GM06990 (cell line): Measurements from ENCODE around the gene TMEM97.
"Not testable (repeated sequence)": the region's sequence is repeated elsewhere in the genome, so short reads cannot be mapped to it uniquely, and the experiment has no call there.

Experiments used
- DNase-seq: peaks from one replicate; pipeline ENCODE4 v3.0.0-alpha.2; 2011; ENCODE audit not compliant: insufficient read length; ENCODE audit errors: extremely low read depth
- H3K27me3 ChIP-seq: replicated peaks from 2 replicates; pipeline ENCODE4 v1.6.0; 2011; ENCODE audit warnings: low read length; ENCODE audit not compliant: control insufficient read depth, insufficient read depth
- H3K36me3 ChIP-seq: 2 replicates; pipeline ENCODE4 v1.5.1; 2011; ENCODE audit warnings: low read length; ENCODE audit not compliant: control insufficient read depth, insufficient read depth
- H3K4me3 ChIP-seq: replicated peaks from 2 replicates; pipeline ENCODE4 v1.5.1; 2011; ENCODE audit warnings: low read depth, mild to moderate bottlenecking, control low read depth, low read length
- TF ChIP-seq, protein P1 (sequence below): IDR thresholded peaks from 2 replicates; pipeline ENCODE4 v1.5.1; 2011; ENCODE audit warnings: low read length, control low read depth, mild to moderate bottlenecking, inconsistent platforms; ENCODE audit not compliant: insufficient read depth, poor library complexity, severe bottlenecking

Gene TMEM97

DNA sequence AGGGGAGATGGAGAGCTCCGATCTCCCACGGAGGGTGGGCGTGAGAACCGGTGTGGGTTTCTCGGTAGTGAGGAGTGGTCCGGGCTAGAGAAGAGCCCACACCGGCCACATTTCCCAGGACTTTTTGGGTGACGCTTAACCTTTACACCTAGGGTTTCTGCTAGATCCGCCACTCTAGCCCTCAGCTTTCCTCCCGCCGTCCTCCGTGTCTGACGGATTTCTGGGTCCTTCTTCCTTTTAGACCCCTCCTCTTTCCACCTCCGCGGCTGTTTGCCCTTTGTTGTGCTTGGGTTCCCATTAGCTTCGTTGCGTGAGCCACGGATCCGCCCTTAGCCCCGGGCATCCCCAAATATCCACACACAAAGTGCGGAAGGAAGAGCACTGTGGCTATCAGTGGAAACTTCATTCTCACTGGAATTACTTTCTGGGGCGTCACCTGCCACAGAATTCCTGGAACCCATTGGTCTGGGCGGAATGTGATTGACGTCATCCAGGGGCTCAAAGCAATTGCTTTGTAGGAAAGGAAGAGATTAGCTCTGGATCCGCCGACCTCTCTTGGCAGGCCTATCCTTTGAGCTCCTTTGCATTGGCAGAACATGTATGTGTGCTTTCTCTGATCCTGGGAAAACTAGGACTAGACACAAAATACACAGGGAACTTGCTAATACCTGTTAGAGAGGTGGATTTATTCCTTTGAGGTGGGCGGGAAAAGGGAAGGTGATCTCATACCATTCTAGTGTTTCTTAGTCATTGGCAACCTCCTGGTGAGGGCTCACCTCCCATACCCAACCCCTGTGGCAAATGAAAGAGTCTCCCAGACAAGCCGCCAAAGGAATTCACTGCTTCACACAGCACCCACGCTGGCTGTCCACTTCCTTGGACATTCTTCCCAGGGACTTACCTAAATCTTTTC is 17.2 kb downstream of the TMEM97 start:
- Histone ChIP-seq H3K36me3 (peaks cover 11% of the 10 kb centered on the region), H3K4me3 (peak overlapping the region; percentile 92), H3K27me3 (no peaks in the 10 kb centered on the region)
- no peak for DNase-seq
- TF ChIP-seq, protein P1, sequence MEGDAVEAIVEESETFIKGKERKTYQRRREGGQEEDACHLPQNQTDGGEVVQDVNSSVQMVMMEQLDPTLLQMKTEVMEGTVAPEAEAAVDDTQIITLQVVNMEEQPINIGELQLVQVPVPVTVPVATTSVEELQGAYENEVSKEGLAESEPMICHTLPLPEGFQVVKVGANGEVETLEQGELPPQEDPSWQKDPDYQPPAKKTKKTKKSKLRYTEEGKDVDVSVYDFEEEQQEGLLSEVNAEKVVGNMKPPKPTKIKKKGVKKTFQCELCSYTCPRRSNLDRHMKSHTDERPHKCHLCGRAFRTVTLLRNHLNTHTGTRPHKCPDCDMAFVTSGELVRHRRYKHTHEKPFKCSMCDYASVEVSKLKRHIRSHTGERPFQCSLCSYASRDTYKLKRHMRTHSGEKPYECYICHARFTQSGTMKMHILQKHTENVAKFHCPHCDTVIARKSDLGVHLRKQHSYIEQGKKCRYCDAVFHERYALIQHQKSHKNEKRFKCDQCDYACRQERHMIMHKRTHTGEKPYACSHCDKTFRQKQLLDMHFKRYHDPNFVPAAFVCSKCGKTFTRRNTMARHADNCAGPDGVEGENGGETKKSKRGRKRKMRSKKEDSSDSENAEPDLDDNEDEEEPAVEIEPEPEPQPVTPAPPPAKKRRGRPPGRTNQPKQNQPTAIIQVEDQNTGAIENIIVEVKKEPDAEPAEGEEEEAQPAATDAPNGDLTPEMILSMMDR = no peak

DNA sequence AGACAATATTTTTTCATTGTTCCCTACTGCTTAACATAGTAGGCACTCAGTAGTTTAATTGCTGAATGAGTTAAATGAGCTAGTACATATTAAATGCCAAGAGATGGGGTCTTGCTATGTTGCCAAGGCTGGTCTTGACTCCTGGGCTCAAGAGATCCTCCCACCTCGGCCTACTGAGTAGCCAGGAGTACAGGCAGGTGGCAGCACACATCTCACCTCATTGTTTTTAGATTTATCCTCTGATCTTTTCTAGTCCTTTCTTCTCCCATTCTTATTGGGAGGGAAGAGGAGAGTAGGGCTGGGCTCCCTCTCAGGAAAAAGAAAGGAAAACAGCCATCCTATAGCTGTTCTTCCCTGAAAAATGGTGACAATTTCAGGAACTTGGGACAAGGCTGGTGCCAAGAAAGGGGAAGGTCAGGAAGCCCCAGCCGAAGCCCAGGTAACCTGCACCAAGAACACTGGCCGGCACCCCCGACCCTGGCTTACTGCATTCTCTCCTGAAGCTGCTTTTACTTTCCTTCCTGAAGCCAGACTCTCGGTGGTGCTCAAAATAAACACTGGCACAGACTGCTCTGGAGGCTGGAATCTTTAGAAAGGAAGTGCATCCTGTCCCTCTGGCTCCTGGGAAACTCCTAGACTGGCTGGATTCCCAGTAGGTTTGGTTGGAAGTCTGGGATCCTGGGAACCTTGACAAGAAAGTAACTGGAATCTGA is 19.2 kb downstream of the TMEM97 start:
- DNase-seq = no peak
- H3K27me3 ChIP-seq = no peaks in the 10 kb centered on the region
- TF ChIP-seq, protein P1 = no peak
- H3K36me3 ChIP-seq = peaks cover 26% of the 10 kb centered on the region
- H3K4me3 ChIP-seq = no peak overlapping the region

DNA sequence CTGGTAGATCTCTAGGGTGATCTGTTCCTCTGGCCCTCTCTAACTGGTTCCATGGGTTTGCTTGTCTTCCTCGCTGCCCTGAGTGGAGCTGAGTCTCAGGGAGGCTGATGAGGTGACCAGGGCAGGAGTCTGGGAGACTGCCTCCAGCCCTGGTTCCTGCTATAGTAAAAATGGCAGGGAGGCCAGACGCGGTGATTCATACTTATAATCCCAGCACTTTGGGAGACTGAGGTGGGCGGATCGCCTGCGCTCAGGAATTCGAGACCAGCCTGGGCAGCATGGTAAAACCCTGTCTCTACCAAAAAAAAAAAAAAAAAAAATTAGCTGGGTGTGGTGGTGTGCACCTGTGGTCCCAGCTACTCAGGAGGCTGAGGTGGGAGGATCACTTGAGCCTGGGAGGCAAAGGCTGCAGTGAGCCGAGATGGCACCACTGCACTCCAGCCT is 19.8 kb downstream of the TMEM97 start:
- H3K4me3 ChIP-seq, DNase-seq, H3K27me3 ChIP-seq: not testable (repeated sequence)
- H3K36me3 ChIP-seq = peaks cover 28% of the 10 kb centered on the region

DNA sequence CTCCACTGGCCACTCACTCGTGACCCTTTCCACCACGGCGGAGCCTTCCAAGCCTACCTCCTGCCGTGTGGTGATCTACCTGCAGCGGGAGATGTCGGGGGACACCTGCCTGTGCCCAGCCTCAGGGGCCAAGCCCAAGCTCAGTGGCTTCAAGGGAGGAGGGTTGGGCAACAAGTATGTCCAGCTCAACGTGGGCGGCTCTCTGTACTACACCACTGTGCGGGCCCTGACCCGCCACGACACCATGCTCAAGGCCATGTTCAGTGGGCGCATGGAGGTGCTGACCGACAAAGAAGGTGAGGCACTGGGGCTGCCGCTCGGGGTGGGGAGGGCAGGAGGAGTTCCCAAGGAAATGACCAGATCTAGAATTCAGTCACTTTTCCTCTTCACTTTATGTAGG is 20.4 kb downstream of the TMEM97 start:
- H3K36me3 ChIP-seq = peaks cover 31% of the 10 kb centered on the region
- TF ChIP-seq, protein P1 = no peak
- no peak for DNase-seq
- no peaks in the 10 kb centered on the region for H3K27me3 ChIP-seq
- no peak overlapping the region for H3K4me3 ChIP-seq

DNA sequence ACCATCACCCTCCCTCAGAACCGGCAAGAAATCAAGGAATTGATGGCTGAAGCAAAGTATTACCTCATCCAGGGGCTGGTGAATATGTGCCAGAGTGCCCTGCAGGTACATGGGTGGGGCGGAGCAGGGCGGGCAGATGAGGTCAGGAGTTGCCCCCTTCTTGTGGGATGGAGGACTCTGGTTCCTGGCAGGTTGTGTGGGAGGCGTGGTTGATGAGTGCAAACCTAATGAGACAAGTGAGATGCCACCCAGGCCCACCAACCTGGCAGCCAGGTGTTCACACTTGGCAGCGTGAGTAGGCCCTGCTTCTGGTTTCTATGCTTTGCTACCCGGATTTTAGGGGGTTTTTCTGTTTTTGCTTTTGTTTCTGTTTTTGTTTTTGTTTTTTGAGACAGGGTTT is 21.4 kb downstream of the TMEM97 start:
- TF ChIP-seq, protein P1 = no peak
- DNase-seq = no peak
- Histone ChIP-seq H3K4me3 (no peak overlapping the region), H3K36me3 (peaks cover 36% of the 10 kb centered on the region), H3K27me3 (no peaks in the 10 kb centered on the region)

DNA sequence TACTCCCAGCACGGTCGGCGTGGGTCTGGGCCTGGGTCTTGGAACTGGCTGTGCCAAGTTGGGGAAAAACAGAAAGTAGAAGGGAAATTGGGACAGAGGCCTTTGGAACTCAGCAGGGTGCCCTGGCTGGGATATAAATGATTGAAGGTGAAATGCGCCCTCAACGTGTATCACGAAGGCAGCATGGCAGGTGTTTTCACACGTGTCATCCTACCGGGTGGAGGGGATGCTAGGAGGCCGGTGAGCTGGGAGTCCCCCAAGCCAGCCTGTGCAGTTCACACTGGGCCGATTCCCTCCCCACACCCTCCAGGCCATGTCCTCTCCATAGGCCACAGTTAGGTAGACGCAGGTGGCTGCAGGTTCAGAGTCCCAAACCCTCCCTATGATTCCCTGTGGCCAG is 22.5 kb downstream of the TMEM97 start:
- TF ChIP-seq, protein P1 = no peak
- Histone ChIP-seq H3K27me3 (no peaks in the 10 kb centered on the region), H3K4me3 (no peak overlapping the region), H3K36me3 (peaks cover 38% of the 10 kb centered on the region)
- no peak for DNase-seq
